ENCODE results near the gene RASAL2.

- TF ChIP-seq CTCF (IDR thresholded peaks at IDR 0.05; ENCODE audit: insufficient read depth, low read depth, low read length): no peak
- no peak for TF ChIP-seq EZH2 (IDR thresholded peaks at IDR 0.05; ENCODE audit: insufficient read depth, low read length)
Observed at GRCh38 chr1:178048426-178048825, 45.5 kb upstream of the RASAL2 start.
